GM19023 (cell line): ENCODE measurements around the gene MYL7.
"Not testable (repeated sequence)": the region's sequence is repeated elsewhere in the genome, so short reads cannot be mapped to it uniquely, and the experiment has no call there.

Experiments
- ATAC-seq: cut with Tn5 transposase; IDR thresholded peaks from one replicate; pipeline ENCODE4 v1.9.1; 2021; ENCODE audit warnings: mild to moderate bottlenecking, moderate library complexity; ENCODE audit not compliant: unreplicated experiment

MYL7 gene

GRCh38 chr7:44141221-44141850 is at the start of gene MYL7:
Gene MYL7, minus strand, starts transcription at chr7:44141332. Its CDS starts 27 bp downstream, at chr7:44141305.
- ATAC-seq, result no peak

- ATAC-seq, result no peak
Measured at GRCh38 chr7:44189993-44190872, 49.1 kb upstream of the MYL7 start.

GRCh38 chr7:44189286-44189992 is 48.3 kb upstream of the MYL7 start, which contains the start of gene GCK:
Gene GCK, minus strand, starts transcription at chr7:44189439. Its CDS starts 486 bp downstream, at chr7:44188953.
- ATAC-seq, result no peak

- ATAC-seq, result no peak
Measured at GRCh38 chr7:44188480-44189225, 47.5 kb upstream of the MYL7 start.

- ATAC-seq, result no peak
Measured at GRCh38 chr7:44187636-44188416, 46.7 kb upstream of the MYL7 start.

- no peak for ATAC-seq
Measured at GRCh38 chr7:44186736-44187135, 45.6 kb upstream of the MYL7 start.

GRCh38 chr7:44185729-44186128 is 44.6 kb upstream of the MYL7 start:
- no peak for ATAC-seq

GRCh38 chr7:44184873-44185446 is 43.8 kb upstream of the MYL7 start:
- no peak for ATAC-seq

GRCh38 chr7:44184206-44184872 is 43.2 kb upstream of the MYL7 start:
- no peak for ATAC-seq

- ATAC-seq, result no peak
Measured at GRCh38 chr7:44183386-44183785, 42.3 kb upstream of the MYL7 start.

GRCh38 chr7:44182827-44183226 is 41.7 kb upstream of the MYL7 start:
- no peak for ATAC-seq

GRCh38 chr7:44180631-44181030 is 39.5 kb upstream of the MYL7 start:
- ATAC-seq, result no peak

- ATAC-seq, result no peak
Measured at GRCh38 chr7:44177570-44178131, 36.5 kb upstream of the MYL7 start.

- ATAC-seq, result no peak
Measured at GRCh38 chr7:44176486-44176885, 35.4 kb upstream of the MYL7 start.

- ATAC-seq, result no peak
Measured at GRCh38 chr7:44175730-44176129, 34.6 kb upstream of the MYL7 start.

- ATAC-seq, result not testable (repeated sequence)
Measured at GRCh38 chr7:44174694-44174948, 33.5 kb upstream of the MYL7 start.

GRCh38 chr7:44173911-44174693 is 33.0 kb upstream of the MYL7 start:
- ATAC-seq, result no peak

- no peak for ATAC-seq
Measured at GRCh38 chr7:44172803-44173424, 31.8 kb upstream of the MYL7 start.
